ENCODE data around the gene SBK1.

The SBK1 gene

DNA sequence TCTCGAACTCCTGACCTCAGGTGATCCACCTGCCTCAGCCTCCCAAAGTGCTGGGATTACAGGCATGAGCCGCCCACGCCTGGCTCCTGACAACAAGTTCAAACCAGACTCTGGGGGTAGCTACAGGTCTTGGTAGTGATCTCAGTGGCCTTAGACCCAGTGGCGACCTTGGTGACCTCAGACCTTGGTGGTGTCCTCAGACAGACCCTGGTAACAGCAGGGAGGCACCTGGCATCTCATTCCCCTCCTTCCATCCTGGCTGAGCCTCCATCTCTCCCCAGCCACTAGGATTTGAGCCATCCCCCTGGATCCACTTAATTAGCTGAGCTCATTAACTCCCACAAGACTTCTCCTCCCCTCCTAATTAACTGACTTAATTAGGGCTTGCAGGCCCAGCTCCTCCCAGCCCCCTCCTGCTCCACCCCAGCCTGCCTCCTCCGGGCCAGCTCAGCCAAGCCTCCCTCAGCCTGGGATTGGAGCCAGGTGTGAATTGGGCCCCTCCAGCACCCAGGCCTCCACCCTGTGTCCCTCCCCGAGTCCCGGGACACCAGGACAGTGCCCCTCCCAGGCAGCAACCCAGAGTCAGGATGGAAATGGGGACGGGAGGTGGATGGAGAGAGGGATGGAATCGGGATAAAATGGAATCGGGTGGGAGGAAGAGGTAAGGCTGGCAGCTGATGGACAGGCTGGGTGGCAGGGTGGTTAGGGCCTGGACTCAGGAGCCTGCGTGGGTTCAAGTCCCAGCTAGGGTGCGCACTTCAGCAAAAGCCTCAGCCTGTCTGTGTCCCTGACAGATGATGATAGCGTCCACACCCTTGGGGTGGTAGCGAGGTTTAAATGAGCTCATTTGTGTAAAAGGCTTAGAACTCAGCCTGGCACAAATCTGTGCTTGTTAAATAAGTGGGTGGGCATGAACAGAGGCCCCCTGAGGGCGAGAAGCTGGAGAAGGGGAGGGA is 11.2 kb upstream of the SBK1 start:
- no peak overlapping the region for H3K4me3 ChIP-seq (replicated peaks; ENCODE audit: low read depth, low read length)
- TF ChIP-seq, protein P1, sequence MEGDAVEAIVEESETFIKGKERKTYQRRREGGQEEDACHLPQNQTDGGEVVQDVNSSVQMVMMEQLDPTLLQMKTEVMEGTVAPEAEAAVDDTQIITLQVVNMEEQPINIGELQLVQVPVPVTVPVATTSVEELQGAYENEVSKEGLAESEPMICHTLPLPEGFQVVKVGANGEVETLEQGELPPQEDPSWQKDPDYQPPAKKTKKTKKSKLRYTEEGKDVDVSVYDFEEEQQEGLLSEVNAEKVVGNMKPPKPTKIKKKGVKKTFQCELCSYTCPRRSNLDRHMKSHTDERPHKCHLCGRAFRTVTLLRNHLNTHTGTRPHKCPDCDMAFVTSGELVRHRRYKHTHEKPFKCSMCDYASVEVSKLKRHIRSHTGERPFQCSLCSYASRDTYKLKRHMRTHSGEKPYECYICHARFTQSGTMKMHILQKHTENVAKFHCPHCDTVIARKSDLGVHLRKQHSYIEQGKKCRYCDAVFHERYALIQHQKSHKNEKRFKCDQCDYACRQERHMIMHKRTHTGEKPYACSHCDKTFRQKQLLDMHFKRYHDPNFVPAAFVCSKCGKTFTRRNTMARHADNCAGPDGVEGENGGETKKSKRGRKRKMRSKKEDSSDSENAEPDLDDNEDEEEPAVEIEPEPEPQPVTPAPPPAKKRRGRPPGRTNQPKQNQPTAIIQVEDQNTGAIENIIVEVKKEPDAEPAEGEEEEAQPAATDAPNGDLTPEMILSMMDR (IDR thresholded peaks at IDR 0.05; ENCODE audit: low read depth, low read length, missing control alignments) = no peak
- no peak for DNase-seq (ENCODE audit: extremely low read depth, low read depth)

DNA sequence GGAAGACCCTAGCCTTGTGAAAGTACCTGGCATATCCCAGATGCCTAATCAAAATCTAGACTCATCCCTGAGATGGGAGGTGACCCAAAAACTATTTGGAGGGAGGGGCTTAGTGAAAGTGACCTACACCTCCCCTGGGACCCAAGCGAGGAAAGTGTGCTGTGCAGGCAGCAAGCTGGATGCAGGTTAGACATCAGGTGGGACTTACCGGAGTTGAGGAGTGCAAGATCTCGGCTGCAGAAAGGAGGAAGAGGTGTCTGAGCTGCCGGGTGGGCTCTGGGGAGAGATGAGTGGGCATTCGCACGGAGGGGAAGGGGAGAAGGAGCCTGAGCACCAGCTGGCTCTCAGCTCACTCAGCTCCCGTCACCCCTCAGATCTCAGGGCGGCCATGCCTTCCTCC is 10.3 kb upstream of the SBK1 start:
- H3K4me3 ChIP-seq (replicated peaks; ENCODE audit: low read depth, low read length) = no peak overlapping the region
- TF ChIP-seq, protein P1 (IDR thresholded peaks at IDR 0.05; ENCODE audit: low read depth, low read length, missing control alignments) = no peak
- DNase-seq (ENCODE audit: extremely low read depth, low read depth) = no peak

DNA sequence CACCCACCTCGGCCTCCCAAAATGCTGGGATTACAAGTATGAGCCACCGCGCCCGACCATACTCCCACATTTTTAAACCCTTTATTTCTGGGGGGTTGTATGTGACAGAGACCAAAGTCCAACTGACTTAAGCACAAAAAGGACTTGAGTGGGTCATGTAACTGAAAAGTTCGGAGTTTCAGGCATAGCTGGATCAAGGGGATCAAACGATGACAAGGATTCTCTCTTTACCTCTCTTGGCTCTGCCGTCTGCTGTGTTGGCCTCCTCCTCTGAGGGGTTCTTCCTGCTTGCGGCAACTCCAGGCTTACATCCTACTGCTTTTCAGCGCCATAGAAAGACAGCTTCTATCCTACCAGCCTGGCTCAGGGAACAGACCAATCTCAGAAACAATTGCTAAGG is 9.2 kb upstream of the SBK1 start:
- TF ChIP-seq, protein P1 (IDR thresholded peaks at IDR 0.05; ENCODE audit: low read depth, low read length, missing control alignments) = no peak
- no peak overlapping the region for H3K4me3 ChIP-seq (replicated peaks; ENCODE audit: low read depth, low read length)
- no peak for DNase-seq (ENCODE audit: extremely low read depth, low read depth)

- no peak overlapping the region for H3K4me3 ChIP-seq (replicated peaks; ENCODE audit: low read depth, low read length)
- TF ChIP-seq, protein P1 (IDR thresholded peaks at IDR 0.05; ENCODE audit: low read depth, low read length, missing control alignments) = no peak
- no peak for DNase-seq (ENCODE audit: extremely low read depth, low read depth)
Observed at GRCh38 chr16:28283798-28284577, 8.3 kb upstream of the SBK1 start.

- no peak overlapping the region for H3K4me3 ChIP-seq (replicated peaks; ENCODE audit: low read depth, low read length)
- no peak for DNase-seq (ENCODE audit: extremely low read depth, low read depth)
- TF ChIP-seq, protein P1 (IDR thresholded peaks at IDR 0.05; ENCODE audit: low read depth, low read length, missing control alignments) = no peak
Observed at GRCh38 chr16:28285649-28286048, 6.7 kb upstream of the SBK1 start.

DNA sequence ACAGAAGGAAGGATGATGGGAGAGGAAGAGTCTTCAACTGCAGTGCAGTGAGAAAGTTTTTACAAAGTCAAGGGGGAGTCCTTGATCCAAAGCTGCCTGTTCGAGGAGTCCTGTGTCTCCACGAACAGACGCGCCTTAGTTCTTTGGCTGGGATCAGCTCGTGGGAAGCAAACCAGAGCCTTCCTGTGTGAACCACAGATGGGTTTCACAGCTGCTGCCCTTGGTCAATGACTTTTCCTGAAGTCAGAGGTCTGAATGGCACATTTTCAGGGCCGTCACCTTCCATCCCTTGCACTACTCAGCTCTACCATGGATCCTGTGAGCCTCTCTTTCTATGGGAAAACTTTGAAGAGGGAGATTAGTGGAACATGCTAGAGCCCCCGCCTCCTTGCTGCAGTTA is 4.2 kb upstream of the SBK1 start:
- TF ChIP-seq, protein P1 (IDR thresholded peaks at IDR 0.05; ENCODE audit: low read depth, low read length, missing control alignments) = no peak
- no peak for DNase-seq (ENCODE audit: extremely low read depth, low read depth)

More for the DNA sequence above, 4.2 kb upstream of the SBK1 start:
- no peak overlapping the region for H3K4me3 ChIP-seq (replicated peaks; ENCODE audit: low read depth, low read length)

Data from HFF-Myc (cell line).